GM06990 (cell line): ENCODE measurements around the gene VPS41.

ENCODE experiments used
- DNase-seq: peaks from one replicate; pipeline ENCODE4 v3.0.0-alpha.2; 2011; ENCODE audit not compliant: insufficient read length; ENCODE audit errors: extremely low read depth
- H3K27me3 ChIP-seq: replicated peaks from 2 replicates; pipeline ENCODE4 v1.6.0; 2011; ENCODE audit warnings: low read length; ENCODE audit not compliant: control insufficient read depth, insufficient read depth
- H3K36me3 ChIP-seq: 2 replicates; pipeline ENCODE4 v1.5.1; 2011; ENCODE audit warnings: low read length; ENCODE audit not compliant: control insufficient read depth, insufficient read depth
- H3K4me3 ChIP-seq: replicated peaks from 2 replicates; pipeline ENCODE4 v1.5.1; 2011; ENCODE audit warnings: low read depth, mild to moderate bottlenecking, control low read depth, low read length
- TF ChIP-seq, protein P1 (sequence below): IDR thresholded peaks from 2 replicates; pipeline ENCODE4 v1.5.1; 2011; ENCODE audit warnings: low read length, control low read depth, mild to moderate bottlenecking, inconsistent platforms; ENCODE audit not compliant: insufficient read depth, poor library complexity, severe bottlenecking

Gene VPS41

DNA sequence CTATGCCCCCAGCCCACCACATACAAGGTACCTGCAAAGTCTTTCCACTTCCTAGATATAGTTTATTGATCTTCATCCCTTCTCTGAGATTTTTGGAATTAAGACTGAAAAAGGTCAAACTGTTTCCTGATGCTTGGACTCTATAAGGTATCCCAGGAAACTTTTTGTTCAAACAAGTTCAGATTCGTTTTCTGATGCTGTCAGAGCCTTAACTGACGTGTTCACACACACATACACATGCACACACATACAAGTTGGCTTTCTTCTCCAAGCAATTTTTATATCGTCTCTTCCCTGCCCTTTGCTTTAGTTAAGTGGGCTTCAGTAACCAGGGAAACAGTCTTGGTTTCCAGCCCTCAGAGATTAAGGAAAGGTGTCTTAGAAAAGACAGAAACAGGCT is 11.7 kb upstream of the VPS41 start:
- Histone ChIP-seq H3K27me3 (no peaks in the 10 kb centered on the region), H3K36me3 (no peaks in the 10 kb centered on the region), H3K4me3 (no peak overlapping the region)
- DNase-seq = no peak
- TF ChIP-seq, protein P1, sequence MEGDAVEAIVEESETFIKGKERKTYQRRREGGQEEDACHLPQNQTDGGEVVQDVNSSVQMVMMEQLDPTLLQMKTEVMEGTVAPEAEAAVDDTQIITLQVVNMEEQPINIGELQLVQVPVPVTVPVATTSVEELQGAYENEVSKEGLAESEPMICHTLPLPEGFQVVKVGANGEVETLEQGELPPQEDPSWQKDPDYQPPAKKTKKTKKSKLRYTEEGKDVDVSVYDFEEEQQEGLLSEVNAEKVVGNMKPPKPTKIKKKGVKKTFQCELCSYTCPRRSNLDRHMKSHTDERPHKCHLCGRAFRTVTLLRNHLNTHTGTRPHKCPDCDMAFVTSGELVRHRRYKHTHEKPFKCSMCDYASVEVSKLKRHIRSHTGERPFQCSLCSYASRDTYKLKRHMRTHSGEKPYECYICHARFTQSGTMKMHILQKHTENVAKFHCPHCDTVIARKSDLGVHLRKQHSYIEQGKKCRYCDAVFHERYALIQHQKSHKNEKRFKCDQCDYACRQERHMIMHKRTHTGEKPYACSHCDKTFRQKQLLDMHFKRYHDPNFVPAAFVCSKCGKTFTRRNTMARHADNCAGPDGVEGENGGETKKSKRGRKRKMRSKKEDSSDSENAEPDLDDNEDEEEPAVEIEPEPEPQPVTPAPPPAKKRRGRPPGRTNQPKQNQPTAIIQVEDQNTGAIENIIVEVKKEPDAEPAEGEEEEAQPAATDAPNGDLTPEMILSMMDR = no peak

DNA sequence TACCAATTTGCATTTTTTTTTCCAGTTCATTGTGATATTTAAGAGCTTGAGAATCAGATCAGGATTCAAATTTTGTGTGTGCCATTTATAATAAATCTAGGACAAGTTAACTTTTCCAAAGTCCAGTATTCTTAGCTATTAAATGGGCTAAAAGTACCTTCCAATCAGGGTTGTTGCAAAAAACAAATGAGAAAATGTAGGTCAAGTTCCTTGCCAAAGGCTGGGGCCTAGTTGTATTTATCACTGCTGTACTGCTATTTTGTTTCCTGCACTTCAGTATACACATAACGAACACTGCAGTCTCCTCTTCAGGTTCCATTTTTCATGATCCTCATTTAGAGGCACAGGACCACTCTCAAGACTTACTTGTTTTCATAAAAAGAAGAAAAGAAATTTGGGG is 7.4 kb upstream of the VPS41 start:
- Histone ChIP-seq H3K27me3 (no peaks in the 10 kb centered on the region), H3K4me3 (no peak overlapping the region)
- TF ChIP-seq, protein P1 = no peak

DNA sequence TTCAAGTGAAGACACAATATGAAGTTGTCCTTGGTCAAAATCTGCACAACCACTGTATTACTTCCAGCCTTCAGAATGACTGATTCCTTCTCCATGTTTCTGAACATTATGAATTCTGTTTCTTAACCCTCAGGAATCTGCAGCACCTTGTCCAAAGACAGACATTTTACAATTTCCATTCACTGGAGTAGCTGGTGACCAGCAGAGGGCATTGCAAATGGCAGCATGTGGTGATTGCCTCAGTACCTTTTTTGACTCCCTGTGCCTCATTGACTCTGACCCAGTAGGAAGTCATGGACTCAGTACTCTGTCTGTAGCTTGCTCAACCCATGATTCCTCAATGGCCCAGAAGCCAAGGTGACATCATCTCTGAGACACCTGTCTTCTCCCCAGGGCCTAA is 879 bp upstream of the VPS41 start:
- TF ChIP-seq, protein P1 = no peak

More for the DNA sequence above, 7.4 kb upstream of the VPS41 start:
- DNase-seq = no peak
- H3K36me3 ChIP-seq = no peaks in the 10 kb centered on the region

GRCh38 chr7:38907766-38908165 is 1.2 kb downstream of the VPS41 start:
- TF ChIP-seq, protein P1 = no peak
- H3K36me3 ChIP-seq = no peaks in the 10 kb centered on the region; the same call in 1 of the 2 replicates
- peak overlapping the region; percentile 95 for H3K4me3 ChIP-seq
- H3K27me3 ChIP-seq = no peaks in the 10 kb centered on the region
- no peak for DNase-seq

More for the DNA sequence above, 879 bp upstream of the VPS41 start:
- Histone ChIP-seq H3K36me3 (no peaks in the 10 kb centered on the region), H3K27me3 (no peaks in the 10 kb centered on the region), H3K4me3 (no peak overlapping the region)
- no peak for DNase-seq

DNA sequence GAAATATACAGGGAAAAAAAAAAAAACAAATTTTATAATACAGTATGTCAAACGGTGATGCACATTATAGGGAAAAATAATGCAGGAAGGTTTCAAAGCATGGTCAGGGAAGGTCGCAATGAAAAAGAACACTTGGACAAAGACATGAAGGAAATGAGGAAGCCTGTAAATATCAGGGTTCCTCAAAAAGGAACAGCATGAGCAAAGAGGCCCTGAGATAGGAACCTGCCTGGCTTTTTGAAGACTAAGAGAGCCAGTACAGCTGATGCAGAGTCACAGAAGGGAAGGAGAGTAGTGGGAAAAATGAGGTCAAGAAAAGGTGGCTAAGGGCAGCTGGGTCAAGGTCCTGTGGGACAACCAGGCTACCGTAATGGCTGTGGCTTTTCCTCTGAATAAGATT is 1.9 kb downstream of the VPS41 start:
- TF ChIP-seq, protein P1 = no peak
- no peak for DNase-seq
- Histone ChIP-seq H3K36me3 (no peaks in the 10 kb centered on the region; the same call in 1 of the 2 replicates), H3K4me3 (no peak overlapping the region), H3K27me3 (no peaks in the 10 kb centered on the region)
